GM21381 (cell line): ENCODE data around the gene TRIM26.
"Not testable (repeated sequence)": the region's sequence is repeated elsewhere in the genome, so short reads cannot be mapped to it uniquely, and the experiment has no call there.

Experiments
- ATAC-seq: cut with Tn5 transposase; IDR thresholded peaks from one replicate; pipeline ENCODE4 v1.9.1; 2021; ENCODE audit warnings: mild to moderate bottlenecking, moderate library complexity; ENCODE audit not compliant: unreplicated experiment

TRIM26 gene

GRCh38 chr6:30212865-30213666 lies at the start of gene TRIM26:
TRIM26 (minus strand) TSS chr6:30213406; CDS start chr6:30199103, 14,303 bp downstream.
- peak; percentile 82 for ATAC-seq

- ATAC-seq: no peak
Measured at GRCh38 chr6:30260036-30260504, 46.9 kb upstream of the TRIM26 start.

- ATAC-seq: peak; percentile 85
Measured at GRCh38 chr6:30259140-30260035, 46.2 kb upstream of the TRIM26 start.

GRCh38 chr6:30258204-30258603 lies 45.0 kb upstream of the TRIM26 start:
- ATAC-seq: no peak

- ATAC-seq: not testable (repeated sequence)
Measured at GRCh38 chr6:30252417-30252816, 39.2 kb upstream of the TRIM26 start.

- ATAC-seq: no peak
Measured at GRCh38 chr6:30244560-30244959, 31.4 kb upstream of the TRIM26 start.

- no peak for ATAC-seq
Measured at GRCh38 chr6:30238178-30238795, 25.1 kb upstream of the TRIM26 start.

- no peak for ATAC-seq
Measured at GRCh38 chr6:30234356-30234755, 21.1 kb upstream of the TRIM26 start.

- no peak for ATAC-seq
Measured at GRCh38 chr6:30231067-30231466, 17.9 kb upstream of the TRIM26 start.

- ATAC-seq: no peak
Measured at GRCh38 chr6:30227763-30228487, 14.7 kb upstream of the TRIM26 start.

- ATAC-seq: no peak
Measured at GRCh38 chr6:30227242-30227722, 14.1 kb upstream of the TRIM26 start.

GRCh38 chr6:30223339-30223738 lies 10.1 kb upstream of the TRIM26 start:
- no peak for ATAC-seq

- not testable (repeated sequence) for ATAC-seq
Measured at GRCh38 chr6:30221956-30222355, 8.8 kb upstream of the TRIM26 start.

GRCh38 chr6:30221395-30221794 lies 8.2 kb upstream of the TRIM26 start:
- ATAC-seq: not testable (repeated sequence)

GRCh38 chr6:30219244-30219643 lies 6.0 kb upstream of the TRIM26 start:
- no peak for ATAC-seq

GRCh38 chr6:30216096-30216495 lies 2.9 kb upstream of the TRIM26 start:
- no peak for ATAC-seq

GRCh38 chr6:30214657-30214982 lies 1.4 kb upstream of the TRIM26 start:
- no peak for ATAC-seq

- peak; percentile 48 for ATAC-seq
Measured at GRCh38 chr6:30213957-30214656, 901 bp upstream of the TRIM26 start.

GRCh38 chr6:30213667-30213956 lies 406 bp upstream of the TRIM26 start:
- ATAC-seq: no peak

GRCh38 chr6:30211899-30212298 lies 1.3 kb downstream of the TRIM26 start:
- no peak for ATAC-seq
